Medulla oblongata (tissue), 1 donor: ENCODE results near the gene DONSON.

Source experiments
- DNase-seq: peaks from one replicate; pipeline ENCODE4 v3.0.0-alpha.2; 2015; ENCODE audit errors: extremely low spot score

The DONSON gene

GRCh38 chr21:33541105-33541711 lies 47.3 kb downstream of the DONSON start:
- no peak for DNase-seq

DNA sequence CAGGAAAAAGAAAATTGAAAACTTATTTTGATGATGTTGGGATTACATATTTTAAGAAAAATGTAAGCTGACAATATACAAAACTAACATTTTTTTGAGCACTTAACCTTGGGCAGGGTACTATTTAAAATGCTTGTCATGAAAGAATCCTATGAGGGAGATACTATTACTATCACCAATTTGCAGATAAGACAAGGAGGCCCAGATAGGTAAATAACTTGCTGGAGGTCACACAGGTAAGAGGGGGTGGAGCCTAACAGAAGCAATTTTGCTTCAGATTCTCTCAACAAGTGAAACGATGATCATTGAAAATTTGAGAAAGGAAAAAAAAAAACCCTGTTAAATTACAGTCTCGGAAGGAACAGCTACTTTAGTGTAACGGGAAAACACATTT lies 47.8 kb downstream of the DONSON start:
- no peak for DNase-seq

DNA sequence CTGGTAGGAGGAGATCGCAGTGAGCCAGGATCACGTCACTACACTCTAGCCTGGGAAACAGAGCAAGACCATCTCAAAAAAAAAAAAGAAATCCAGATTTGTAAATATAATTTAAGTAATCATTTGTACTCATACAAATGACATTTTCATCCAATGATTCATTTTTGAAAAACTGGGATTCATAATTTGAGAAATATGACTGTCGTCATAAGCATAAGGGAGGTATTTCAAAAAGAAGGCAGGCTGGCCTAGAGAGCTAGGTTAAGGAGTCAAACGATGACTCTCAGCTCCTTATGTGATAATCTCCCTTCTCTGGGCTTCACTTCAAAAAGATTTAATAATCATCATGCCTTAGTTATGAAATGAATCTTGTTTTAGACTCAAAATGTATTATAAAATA lies 48.9 kb downstream of the DONSON start:
- no peak for DNase-seq

- DNase-seq, result no peak
Observed at GRCh38 chr21:33537212-33537611, 51.3 kb downstream of the DONSON start.

GRCh38 chr21:33531007-33531406 lies 57.5 kb downstream of the DONSON start:
- no peak for DNase-seq
